HG03565 (cell line): ENCODE results near the gene TMED3.

Experiments used
- ATAC-seq: cut with Tn5 transposase; IDR thresholded peaks from one replicate; pipeline ENCODE4 v1.9.1; 2021; ENCODE audit warnings: mild to moderate bottlenecking, moderate library complexity; ENCODE audit not compliant: unreplicated experiment

TMED3 gene

DNA sequence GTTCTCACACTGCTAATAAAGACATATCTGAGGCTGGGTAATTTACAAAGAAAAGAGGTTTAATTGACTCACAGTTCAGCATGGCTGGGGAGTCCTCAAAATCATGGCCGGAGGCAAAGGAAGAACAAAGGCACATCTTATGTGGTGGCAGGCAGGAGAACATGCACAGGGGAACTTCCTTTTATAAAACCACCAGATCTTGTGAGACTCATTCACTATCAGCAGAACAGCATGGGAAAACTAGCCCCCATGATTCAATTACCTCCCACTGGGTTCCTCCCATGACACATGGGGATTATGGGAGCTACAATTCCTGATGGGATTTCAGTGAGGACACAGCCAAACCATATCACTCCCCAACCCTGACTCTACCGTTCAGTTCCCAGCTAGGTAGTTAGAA lies 61.5 kb downstream of the TMED3 start:
- no peak for ATAC-seq
